Spleen (tissue), 11 donors: ENCODE data around the gene TMEM163. TPM values are rescaled to one million over a fixed set of nuclear protein-coding genes. Genes with fewer than 3 reads are reported as not detected.

Source experiments
- DNase-seq: peaks from one replicate; pipeline ENCODE4 v3.0.0-alpha.2; 2020
- H3K27ac ChIP-seq, 8 donors: fragments of 200-600 bp; sonication (generic) in 7 of 8; 1 replicate in 4 of 8; 2 replicates in 4 of 8; pipeline versions ENCODE4 v1.5.0 to v1.8.0; 2016 to 2021; ENCODE audit warnings: inconsistent platforms in 4 of 8, mild to moderate bottlenecking in 4 of 8, moderate library complexity in 1 of 8
- H3K27me3 ChIP-seq, 7 donors: fragments of 200-600 bp; sonication (generic) in 6 of 7; replicated peaks in 1 of 7; 1 replicate in 4 of 7; 2 replicates in 3 of 7; pipeline versions ENCODE4 v1.5.0 to v1.8.0; 2016 to 2021; ENCODE audit warnings: inconsistent platforms in 3 of 7, mild to moderate bottlenecking in 1 of 7
- H3K36me3 ChIP-seq, 6 donors: fragments of 200-600 bp; sonication (generic) in 5 of 6; 1 replicate in 4 of 6; 2 replicates in 2 of 6; pipeline versions ENCODE4 v1.5.0 to v1.8.0; 2016 to 2021; ENCODE audit warnings: inconsistent platforms in 2 of 6
- H3K4me1 ChIP-seq, 6 donors: fragments of 200-600 bp; sonication (generic) in 5 of 6; 1 replicate in 3 of 6; 2 replicates in 3 of 6; pipeline versions ENCODE4 v1.5.0 to v1.8.0; 2016 to 2021; ENCODE audit warnings: inconsistent platforms in 3 of 6
- H3K4me3 ChIP-seq, 8 donors: fragments of 200-600 bp; sonication (generic) in 7 of 8; 1 replicate in 4 of 8; 2 replicates in 4 of 8; pipeline versions ENCODE4 v1.5.0 to v1.8.0; 2016 to 2021; ENCODE audit warnings: inconsistent platforms in 4 of 8, mild to moderate bottlenecking in 4 of 8, moderate library complexity in 2 of 8
- H3K9me3 ChIP-seq, 8 donors: fragments of 200-600 bp; sonication (generic) in 7 of 8; 1 replicate in 4 of 8; 2 replicates in 4 of 8; pipeline versions ENCODE4 v1.5.0 to v1.8.0; 2016 to 2021; ENCODE audit warnings: inconsistent platforms in 4 of 8
- CTCF ChIP-seq, 11 experiments: fragments of 200-600 bp in 7 of 11; fragments of 450-650 bp in 4 of 11; sonication (generic) in 4 of 11; IDR thresholded peaks in 8 of 11; conservative IDR thresholded peaks in 3 of 11; 1 replicate in 7 of 11; 2 replicates in 4 of 11; pipeline versions ENCODE4 v1.4.0 to v1.8.0; 2016 to 2021; ENCODE audit warnings: antibody characterized with exemption in 11 of 11, inconsistent platforms in 4 of 11, mild to moderate bottlenecking in 1 of 11
- POLR2A ChIP-seq, 3 donors: fragments of 450-650 bp; IDR thresholded peaks; one replicate each; pipeline ENCODE4 v1.5.1; 2017; ENCODE audit warnings: antibody characterized with exemption in 3 of 3, mild to moderate bottlenecking in 1 of 3
- POLR2AphosphoS5 ChIP-seq, 3 donors: sonication (generic); formaldehyde crosslinking; IDR thresholded peaks; one replicate each; pipeline ENCODE4 v1.5.1; 2017; ENCODE audit warnings: antibody characterized with exemption in 3 of 3
- WGBS, 5 donors: extraction: QIAGEN DNeasy Blood & Tissue Kit in 3 of 5; methylation state at CpG; one replicate each; pipeline versions ENCODE4 v1.1.5 to v1.1.7; 2013 to 2018; 5-methylcytosine and 5-hydroxymethylcytosine counted together
- intact Hi-C: fragments of 100-400 bp; cut with DNase I; formaldehyde crosslinking; loops from one replicate; pipeline ENCODE4 v1.15.0; 2023; ENCODE audit warnings: low total_unique reads
- polyA plus RNA-seq, 3 donors: library from polyadenylated mRNA; stranded (reverse); fragments of 200-250 nt; gene quantifications; one replicate each; pipeline ENCODE4 v1.2.1, GENCODE V29; 2013
- total RNA-seq, 7 donors: library from RNA; depleted of rRNA in 3 of 7; stranded (reverse); fragments of >200 nt in 3 of 7; fragmentation: NEBNext Ultra II Directional in 4 of 7; extraction: Animal tissue kit (Norgen Biotek cat#: 25700) in 4 of 7; gene quantifications; one replicate each; pipeline versions ENCODE4 v1.1.0 to v1.2.1, GENCODE V29; 2016 to 2021
- donor health status: healthy with polysubstance abuse.
- donor health status: DM: no; HTN: no; CAD: no; lungs with moderate emphysema.
- donor health status: DM: no; HTN: no; CAD: no.
- donor health status: Bipolar disorder and iron deficiency.
- donor health status: healthy.
- donor health status: DM: no; HTN: no; CAD: no.
- donor health status: DM: yes; HTN: yes; CAD: no.

The TMEM163 gene
- total and polyA plus RNA-seq, 10 donors, result 2.4 to 12.5 (median 3.7) TPM

GRCh38 chr2:134406311-134406710 is 312.5 kb downstream of the TMEM163 start:
- peaks cover 0 to 64% (median 15%) of the 10 kb centered on the region in 6 donors for H3K36me3 ChIP-seq
- TF ChIP-seq CTCF (IDR thresholded peaks at IDR 0.05 in 8 of 11, conservative IDR thresholded peaks at IDR 0.05 in 3 of 11) (no peak), POLR2A (IDR thresholded peaks at IDR 0.05) (no peak), POLR2AphosphoS5 (IDR thresholded peaks at IDR 0.05) (no peak)
- H3K27me3 ChIP-seq, result no peaks in the 10 kb centered on the region
- H3K9me3 ChIP-seq, result no peaks in the 10 kb centered on the region
- no peak overlapping the region for H3K27ac ChIP-seq
- DNase-seq, result no peak
- no peak overlapping the region for H3K4me3 ChIP-seq
- intact Hi-C loops, result no loop called here
- 93 to 100% (median 96%) methylated on average over 5 of the region's 5 CpGs for WGBS, 5 donors
- H3K4me1 ChIP-seq, result peaks cover 7 to 87% (median 31%) of the 10 kb centered on the region in 6 donors

Other genes starting within 250 kb of the TMEM163 start
- not detected for gene ACMSD, start 119.6 kb upstream of the TMEM163 start, total RNA-seq
- gene ACMSD, start 119.6 kb upstream of the TMEM163 start, polyA plus RNA-seq, result not detected
- 10 to 100 TPM; 39.2 to 56.5 (median 52.5) TPM for gene CCNT2, start 199.8 kb upstream of the TMEM163 start, total RNA-seq
- gene CCNT2, start 199.8 kb upstream of the TMEM163 start, polyA plus RNA-seq, result 10 to 100 TPM; 10.1 to 13.5 (median 11.7) TPM